Heart left ventricle (tissue), 16 donors: ENCODE data around the gene WNT6. TPM values are rescaled to one million over a fixed set of nuclear protein-coding genes. Genes with fewer than 3 reads are reported as not detected.

Experiments
- ATAC-seq, 4 donors: fragments of 200-7000 bp; cut with Tn5 transposase; one replicate each; pipeline ENCODE4 v1.9.1; 2020 to 2022; ENCODE audit warnings: moderate library complexity in 4 of 4, mild to moderate bottlenecking in 3 of 4, moderate number of reproducible peaks in 1 of 4
- DNase-seq, 5 donors: peaks; one replicate each; pipeline ENCODE4 v3.0.0-alpha.2; 2020
- H3K27ac ChIP-seq, 12 donors: fragments of 200-600 bp; sonication (generic) in 4 of 12; one replicate each; pipeline versions ENCODE4 v1.5.0 to v1.8.0; 2016 to 2022; ENCODE audit warnings: mild to moderate bottlenecking in 2 of 12
- H3K27me3 ChIP-seq, 9 donors: fragments of 200-600 bp; sonication (generic) in 2 of 9; one replicate each; pipeline versions ENCODE4 v1.5.1 to v1.8.0; 2016 to 2022; ENCODE audit warnings: mild to moderate bottlenecking in 3 of 9
- H3K36me3 ChIP-seq, 9 donors: fragments of 200-600 bp; sonication (generic) in 2 of 9; one replicate each; pipeline versions ENCODE4 v1.5.0 to v1.8.0; 2018 to 2022; ENCODE audit warnings: mild to moderate bottlenecking in 2 of 9
- H3K4me1 ChIP-seq, 12 donors: fragments of 200-600 bp; sonication (generic) in 4 of 12; one replicate each; pipeline versions ENCODE4 v1.5.0 to v1.8.0; 2016 to 2022; ENCODE audit warnings: mild to moderate bottlenecking in 3 of 12
- H3K4me3 ChIP-seq, 12 donors: fragments of 200-600 bp; sonication (generic) in 4 of 12; one replicate each; pipeline versions ENCODE4 v1.5.0 to v1.8.0; 2017 to 2022; ENCODE audit warnings: mild to moderate bottlenecking in 9 of 12, moderate library complexity in 4 of 12
- H3K9me3 ChIP-seq, 12 donors: fragments of 200-600 bp; sonication (generic) in 4 of 12; one replicate each; pipeline versions ENCODE4 v1.5.0 to v1.8.0; 2016 to 2022; ENCODE audit warnings: mild to moderate bottlenecking in 1 of 12
- POLR2A ChIP-seq, 2 donors: fragments of 450-650 bp; IDR thresholded peaks; one replicate each; pipeline ENCODE4 v1.6.1; 2017; ENCODE audit warnings: antibody characterized with exemption in 2 of 2, mild to moderate bottlenecking in 2 of 2, moderate library complexity in 2 of 2
- WGBS, 4 donors: extraction: QIAGEN DNeasy Blood & Tissue Kit in 2 of 4; methylation state at CpG; one replicate each; pipeline versions ENCODE4 v1.1.5 to v1.1.7; 2013 to 2018; 5-methylcytosine and 5-hydroxymethylcytosine counted together
- intact Hi-C, 10 donors: fragments of 100-400 bp; cut with DNase I; formaldehyde crosslinking; loops; one replicate each; pipeline versions ENCODE4 v1.11.1 to v1.14.2; 2022
- polyA plus RNA-seq, 2 donors: library from polyadenylated mRNA; stranded (reverse); fragments of 200-250 nt; gene quantifications; one replicate each; pipeline ENCODE4 v1.2.3, GENCODE V29; 2013
- total RNA-seq, 9 donors: library from RNA; depleted of rRNA in 2 of 9; stranded (reverse); fragments of >200 nt in 2 of 9; fragmentation: NEBNext Ultra II Directional in 3 of 9; extraction: Animal tissue kit (Norgen Biotek cat#: 25700) in 3 of 9; gene quantifications; one replicate each; pipeline versions ENCODE4 v1.1.0 to v1.2.4, GENCODE V29; 2016 to 2023
- TF ChIP-seq, protein P1 (sequence below), 12 donors: fragments of 200-600 bp; sonication (generic) in 4 of 12; IDR thresholded peaks; one replicate each; pipeline versions ENCODE4 v1.5.0 to v1.8.0; 2018 to 2022; ENCODE audit warnings: antibody characterized with exemption in 12 of 12, mild to moderate bottlenecking in 5 of 12
- donor health status: ischemic (EF 13 %, LVEDD 7.1; RV severe dilation, severe dysfunction).
- donor health status: healthy with polysubstance abuse.
- donor health status: DM: no; HTN: yes; CAD: no.
- donor health status: DM: no; HTN: no; CAD: no.
- donor health status: ischemic (EF 25% LVEDD 6.9; RV normal size, moderate dysfunction).
- donor health status: ischemic (EF 25% LVEDD 5.7; RV mildly dilated, moderate dysfunction).
- donor health status: healthy.
- donor health status: DM: yes; HTN: yes; CAD: no.
- donor health status: ischemic (EF 35%, LVEDD 5.7; RV mildly dilated, moderate dysfunction).
- donor health status: nonischemic (EF 11% LVEDD 7.7; RV severe dilation, severe dysfunction).
- donor health status: DM: yes; HTN: yes; CAD: no.
- donor health status: PGD.
- donor health status: ischemic (EF 29% LVEDD 5.4; RV normal size, mild dysfunction).
- donor health status: nonischemic (EF 23%, LVEDD 6.1; RV moderate dilation, normal function).

WNT6 gene
- total and polyA plus RNA-seq, 11 donors = 0.34 to 13.1 (median 1.00) TPM

DNA sequence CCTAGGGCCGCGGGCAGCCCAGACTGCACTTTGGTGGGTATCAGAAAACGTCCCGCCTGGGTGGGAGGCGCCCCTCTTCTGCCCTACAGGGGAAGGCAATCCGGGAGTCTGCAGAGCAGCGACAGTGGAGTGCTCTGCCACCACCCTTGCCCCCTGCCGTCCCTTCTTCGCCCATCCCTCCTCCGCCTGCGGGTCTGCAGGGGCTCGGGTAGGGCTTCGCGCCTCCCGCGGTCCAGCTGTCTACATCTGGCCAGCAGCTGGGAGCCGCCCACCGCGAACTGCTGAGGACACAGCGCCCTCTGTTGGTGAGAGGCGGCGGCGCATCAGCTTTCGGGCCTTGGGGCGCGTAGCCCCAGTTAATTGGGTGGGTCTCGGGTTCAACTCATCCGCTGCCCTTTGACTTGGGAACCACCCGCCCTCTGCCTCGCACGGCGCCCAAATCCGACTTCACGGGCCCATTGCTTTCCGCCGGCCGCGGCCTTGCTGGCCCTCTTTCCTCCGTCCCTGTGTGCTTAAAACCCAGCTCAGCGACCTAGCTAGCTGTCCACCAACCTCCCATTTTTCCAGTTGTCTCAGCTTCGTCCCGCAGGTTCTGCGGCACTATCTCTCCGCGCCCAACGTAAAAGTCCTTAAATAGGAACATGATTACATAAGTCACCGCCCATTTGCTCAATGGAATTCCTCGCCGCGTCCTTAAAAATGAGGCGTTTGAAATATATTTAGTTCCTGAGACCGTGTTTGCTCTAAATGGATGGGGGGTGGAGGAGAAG lies 38.7 kb downstream of the WNT6 start:
- H3K4me3 ChIP-seq = peak overlapping the region in 9 of 12 donors; percentile 5 to 41 (median 14)
- 3 to 6% (median 4%) methylated on average over 15 to 52 of the region's 52 CpGs for WGBS, 4 donors
- DNase-seq (peak; percentile 58 to 88 (median 70)), ATAC-seq (peak; percentile 79 to 88 (median 80))
- TF ChIP-seq POLR2A (IDR thresholded peaks at IDR 0.05) = no peak
- TF ChIP-seq, protein P1, sequence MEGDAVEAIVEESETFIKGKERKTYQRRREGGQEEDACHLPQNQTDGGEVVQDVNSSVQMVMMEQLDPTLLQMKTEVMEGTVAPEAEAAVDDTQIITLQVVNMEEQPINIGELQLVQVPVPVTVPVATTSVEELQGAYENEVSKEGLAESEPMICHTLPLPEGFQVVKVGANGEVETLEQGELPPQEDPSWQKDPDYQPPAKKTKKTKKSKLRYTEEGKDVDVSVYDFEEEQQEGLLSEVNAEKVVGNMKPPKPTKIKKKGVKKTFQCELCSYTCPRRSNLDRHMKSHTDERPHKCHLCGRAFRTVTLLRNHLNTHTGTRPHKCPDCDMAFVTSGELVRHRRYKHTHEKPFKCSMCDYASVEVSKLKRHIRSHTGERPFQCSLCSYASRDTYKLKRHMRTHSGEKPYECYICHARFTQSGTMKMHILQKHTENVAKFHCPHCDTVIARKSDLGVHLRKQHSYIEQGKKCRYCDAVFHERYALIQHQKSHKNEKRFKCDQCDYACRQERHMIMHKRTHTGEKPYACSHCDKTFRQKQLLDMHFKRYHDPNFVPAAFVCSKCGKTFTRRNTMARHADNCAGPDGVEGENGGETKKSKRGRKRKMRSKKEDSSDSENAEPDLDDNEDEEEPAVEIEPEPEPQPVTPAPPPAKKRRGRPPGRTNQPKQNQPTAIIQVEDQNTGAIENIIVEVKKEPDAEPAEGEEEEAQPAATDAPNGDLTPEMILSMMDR (IDR thresholded peaks at IDR 0.05) = peak; percentile 87 to 97 (median 94)
- H3K36me3 ChIP-seq = no peaks in the 10 kb centered on the region
- H3K9me3 ChIP-seq = no peaks in the 10 kb centered on the region
- intact Hi-C loops = loop anchor here in 9 of 10 donors (1.0 to 5.0 kb wide), 4 partner anchors 21 to 46 kb away; no protein-coding TSS in a partner anchor
- H3K27ac ChIP-seq = no peak overlapping the region
- peaks cover 39 to 97% (median 86%) of the 10 kb centered on the region in 9 donors for H3K27me3 ChIP-seq
- H3K4me1 ChIP-seq = peaks cover 0 to 33% (median 16%) of the 10 kb centered on the region in 12 donors

DNA sequence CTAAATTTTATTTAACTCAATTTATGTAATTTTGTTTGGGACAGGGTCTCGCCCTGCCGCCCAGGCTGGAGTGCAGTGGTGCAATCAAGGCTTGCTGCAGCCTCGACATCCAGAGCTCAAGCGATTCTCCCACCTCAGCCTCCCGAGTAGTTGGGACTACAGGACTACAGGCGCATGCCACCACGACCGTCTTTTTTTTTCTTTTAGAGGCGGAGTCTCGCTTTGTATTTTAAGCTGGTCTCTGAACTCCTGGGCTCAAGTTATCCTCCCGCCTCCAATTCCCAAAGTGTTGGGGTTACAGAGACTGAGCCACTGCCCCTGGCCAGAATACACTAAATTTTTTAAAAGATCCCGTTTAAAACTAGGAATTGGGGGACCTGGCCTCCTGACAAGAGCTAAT lies 39.5 kb downstream of the WNT6 start:
- Histone ChIP-seq H3K27me3 (peaks cover 34 to 97% (median 82%) of the 10 kb centered on the region in 9 donors), H3K27ac (no peak overlapping the region), H3K4me3 (peak overlapping the region in 1 of 12 donors; percentile 8), H3K4me1 (peaks cover 0 to 30% (median 15%) of the 10 kb centered on the region in 12 donors), H3K9me3 (no peaks in the 10 kb centered on the region), H3K36me3 (no peaks in the 10 kb centered on the region)
- TF ChIP-seq, protein P1 (IDR thresholded peaks at IDR 0.05) = no peak
- TF ChIP-seq POLR2A (IDR thresholded peaks at IDR 0.05) = no peak
- 29 to 39% (median 34%) methylated on average over 12 of the region's 12 CpGs for WGBS, 4 donors
- ATAC-seq (no peak), DNase-seq (no peak)
- intact Hi-C loops = loop anchor here in 7 of 10 donors (2.0 to 5.0 kb wide), 3 partner anchors 22 to 47 kb away; no protein-coding TSS in a partner anchor

DNA sequence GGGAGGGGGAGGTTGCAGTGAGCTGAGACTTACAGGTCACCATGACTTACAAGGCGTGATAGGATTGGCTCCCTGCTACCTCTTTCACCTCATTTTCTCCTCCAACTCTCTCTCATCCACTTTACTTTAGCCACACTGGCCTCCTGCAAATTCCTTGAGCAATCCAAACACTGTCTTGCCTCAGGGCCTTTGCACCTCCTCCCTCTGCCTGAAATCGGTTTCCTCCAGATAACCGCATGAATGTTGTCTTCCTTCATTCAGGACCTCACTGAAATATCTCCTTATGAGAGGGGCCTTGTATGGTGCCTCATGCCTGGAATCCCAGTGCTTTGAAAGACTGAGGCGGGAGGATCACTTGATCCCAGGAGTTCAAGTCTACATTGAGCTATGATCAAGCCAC lies 42.8 kb downstream of the WNT6 start:
- H3K4me3 ChIP-seq = no peak overlapping the region
- no peak for DNase-seq
- 86 to 91% (median 88%) methylated on average over 4 of the region's 4 CpGs for WGBS, 4 donors
- H3K4me1 ChIP-seq = peaks cover 0 to 15% (median 9%) of the 10 kb centered on the region in 12 donors
- no peaks in the 10 kb centered on the region for H3K9me3 ChIP-seq
- intact Hi-C loops = no loop called here
- peaks cover 9 to 74% (median 57%) of the 10 kb centered on the region in 9 donors for H3K27me3 ChIP-seq
- H3K36me3 ChIP-seq = no peaks in the 10 kb centered on the region
- no peak for ATAC-seq
- no peak overlapping the region for H3K27ac ChIP-seq
- TF ChIP-seq POLR2A (IDR thresholded peaks at IDR 0.05) = no peak
- TF ChIP-seq, protein P1 (IDR thresholded peaks at IDR 0.05) = no peak

DNA sequence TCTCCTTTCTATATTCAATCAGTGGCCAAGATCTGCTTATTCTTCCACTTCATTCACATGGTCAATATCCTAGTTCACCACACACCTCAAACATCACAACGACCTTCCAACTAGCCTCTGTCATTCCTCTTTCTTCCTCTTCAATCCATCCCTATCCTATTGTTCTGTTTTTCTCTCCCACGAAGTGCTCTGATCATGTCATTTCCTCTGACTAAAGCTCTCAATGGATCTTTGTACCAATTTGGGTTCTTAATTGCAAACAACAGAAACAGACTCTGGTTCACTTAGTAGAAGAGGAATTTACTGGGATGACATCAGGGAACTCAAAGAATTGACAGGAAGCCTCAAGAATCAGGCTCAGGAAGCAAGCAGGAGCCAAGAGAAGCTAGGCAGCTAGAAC lies 44.6 kb downstream of the WNT6 start:
- TF ChIP-seq, protein P1 (IDR thresholded peaks at IDR 0.05) = no peak
- no peak for TF ChIP-seq POLR2A (IDR thresholded peaks at IDR 0.05)
- peaks cover 0 to 8% (median 2%) of the 10 kb centered on the region in 12 donors for H3K4me1 ChIP-seq
- no peak overlapping the region for H3K4me3 ChIP-seq
- H3K27ac ChIP-seq = no peak overlapping the region
- H3K27me3 ChIP-seq = peaks cover 0 to 56% (median 39%) of the 10 kb centered on the region in 9 donors
- no peak for ATAC-seq
- 20 to 24% (median 22%) methylated on average over 2 of the region's 2 CpGs for WGBS, 4 donors
- H3K36me3 ChIP-seq = no peaks in the 10 kb centered on the region
- H3K9me3 ChIP-seq = no peaks in the 10 kb centered on the region
- intact Hi-C loops = no loop called here
- no peak for DNase-seq
